ENCODE results near the gene ITGA8. TPM values are rescaled to one million over a fixed set of nuclear protein-coding genes. Genes with fewer than 3 reads are reported as not detected.

ITGA8 gene
- total RNA-seq, 4 donors from 2014 or later: 9.4 to 64.8 (median 28.1) TPM

- TF ChIP-seq POLR2A (IDR thresholded peaks at IDR 0.05): no peak
- TF ChIP-seq CTCF (IDR thresholded peaks at IDR 0.05): no peak
- H3K4me3 ChIP-seq: peak overlapping the region; percentile 36 to 46
- no peaks in the 10 kb centered on the region for H3K9me3 ChIP-seq
- H3K36me3 ChIP-seq: no peaks in the 10 kb centered on the region
- intact Hi-C loops (cut with DNase I; ENCODE audit: low total_unique reads): no loop called here
- DNase-seq: no peak
- no peaks in the 10 kb centered on the region for H3K4me1 ChIP-seq
- no peaks in the 10 kb centered on the region for H3K27me3 ChIP-seq
- peak overlapping the region; percentile 49 to 73 for H3K27ac ChIP-seq
Measured at GRCh38 chr10:15719049-15719898, 448 bp downstream of the ITGA8 start.

GRCh38 chr10:15718694-15719048 lies 1.1 kb downstream of the ITGA8 start:
- DNase-seq: no peak
- intact Hi-C loops (cut with DNase I; ENCODE audit: low total_unique reads): no loop called here
- Histone ChIP-seq H3K27ac (no peak overlapping the region), H3K9me3 (no peaks in the 10 kb centered on the region), H3K36me3 (no peaks in the 10 kb centered on the region), H3K4me1 (no peaks in the 10 kb centered on the region), H3K27me3 (no peaks in the 10 kb centered on the region), H3K4me3 (peak overlapping the region; percentile 36 to 46)
- TF ChIP-seq POLR2A (IDR thresholded peaks at IDR 0.05) (no peak), CTCF (IDR thresholded peaks at IDR 0.05) (no peak)

- Histone ChIP-seq H3K27me3 (no peaks in the 10 kb centered on the region), H3K9me3 (no peaks in the 10 kb centered on the region), H3K27ac (no peak overlapping the region), H3K4me3 (no peak overlapping the region), H3K4me1 (no peaks in the 10 kb centered on the region), H3K36me3 (no peaks in the 10 kb centered on the region)
- intact Hi-C loops (cut with DNase I; ENCODE audit: low total_unique reads): no loop called here
- no peak for DNase-seq
- TF ChIP-seq POLR2A (IDR thresholded peaks at IDR 0.05): no peak
- TF ChIP-seq CTCF (IDR thresholded peaks at IDR 0.05): peak; percentile 34 to 54 (median 41)
Measured at GRCh38 chr10:15715619-15716227, 4.0 kb downstream of the ITGA8 start.

GRCh38 chr10:15714847-15715246 lies 4.9 kb downstream of the ITGA8 start:
- no peak for DNase-seq
- Histone ChIP-seq H3K9me3 (no peaks in the 10 kb centered on the region), H3K4me1 (no peaks in the 10 kb centered on the region), H3K27ac (no peak overlapping the region), H3K4me3 (no peak overlapping the region), H3K36me3 (no peaks in the 10 kb centered on the region), H3K27me3 (no peaks in the 10 kb centered on the region)
- TF ChIP-seq CTCF (IDR thresholded peaks at IDR 0.05) (no peak), POLR2A (IDR thresholded peaks at IDR 0.05) (no peak)
- intact Hi-C loops (cut with DNase I; ENCODE audit: low total_unique reads): no loop called here

GRCh38 chr10:15712883-15713282 lies 6.8 kb downstream of the ITGA8 start:
- no peaks in the 10 kb centered on the region for H3K36me3 ChIP-seq
- H3K4me3 ChIP-seq: no peak overlapping the region
- intact Hi-C loops (cut with DNase I; ENCODE audit: low total_unique reads): no loop called here
- H3K27me3 ChIP-seq: no peaks in the 10 kb centered on the region
- no peak for TF ChIP-seq CTCF (IDR thresholded peaks at IDR 0.05)
- TF ChIP-seq POLR2A (IDR thresholded peaks at IDR 0.05): no peak
- H3K4me1 ChIP-seq: no peaks in the 10 kb centered on the region
- DNase-seq: no peak
- H3K27ac ChIP-seq: no peak overlapping the region
- H3K9me3 ChIP-seq: no peaks in the 10 kb centered on the region
